Thoracic aorta (tissue), 2 donors: Measurements from ENCODE around the gene SCNM1. TPM values are rescaled to one million over a fixed set of nuclear protein-coding genes. Genes with fewer than 3 reads are reported as not detected.
A peak's percentile ranks its signal among the peaks of the same experiment; 100 is the strongest.

Experiments used
- ATAC-seq: fragments of 150-250 bp; one replicate; pipeline ENCODE4 v1.8.0; 2017; ENCODE audit warnings: low read depth; ENCODE audit not compliant: insufficient number of reproducible peaks, low FRiP score
- DNase-seq: peaks from one replicate; pipeline ENCODE4 v3.0.0-alpha.2; 2020; ENCODE audit warnings: low spot score
- H3K27ac ChIP-seq, 2 donors: fragments of 200-600 bp; sonication (generic); 1 replicate in 1 of 2; 2 replicates in 1 of 2; pipeline ENCODE4 v1.5.1; 2016; ENCODE audit warnings: mild to moderate bottlenecking in 2 of 2, moderate library complexity in 2 of 2
- H3K27me3 ChIP-seq: fragments of 200-600 bp; sonication (generic); replicated peaks from 2 replicates; pipeline ENCODE4 v1.6.0; 2016; ENCODE audit warnings: mild to moderate bottlenecking; ENCODE audit not compliant: insufficient read depth
- H3K36me3 ChIP-seq: fragments of 200-600 bp; sonication (generic); one replicate; pipeline ENCODE4 v1.5.1; 2016
- H3K4me1 ChIP-seq, 2 donors: fragments of 200-600 bp; sonication (generic); 1 replicate in 1 of 2; 2 replicates in 1 of 2; pipeline versions ENCODE4 v1.5.1 to v1.6.0; 2016; ENCODE audit warnings: low read depth in 2 of 2, mild to moderate bottlenecking in 1 of 2; ENCODE audit not compliant: control insufficient read depth in 1 of 2
- H3K4me3 ChIP-seq: fragments of 200-600 bp; sonication (generic); 2 replicates; pipeline ENCODE4 v1.5.1; 2016; ENCODE audit warnings: mild to moderate bottlenecking
- H3K9me3 ChIP-seq: fragments of 200-600 bp; sonication (generic); 2 replicates; pipeline ENCODE4 v1.5.1; 2016
- total RNA-seq, 2 donors: library from RNA; depleted of rRNA; stranded (reverse); fragments of >200 nt; gene quantifications; one replicate each; pipeline versions ENCODE4 v1.1.0 to v1.2.3, GENCODE V29; 2016
- TF ChIP-seq, protein P1 (sequence below): fragments of 200-600 bp; sonication (generic); IDR thresholded peaks from one replicate; pipeline ENCODE4 v1.5.1; 2019; ENCODE audit warnings: antibody characterized with exemption

The SCNM1 gene
- total RNA-seq, 2 donors from 2014 or later, result 19.1 to 27.7 TPM

DNA sequence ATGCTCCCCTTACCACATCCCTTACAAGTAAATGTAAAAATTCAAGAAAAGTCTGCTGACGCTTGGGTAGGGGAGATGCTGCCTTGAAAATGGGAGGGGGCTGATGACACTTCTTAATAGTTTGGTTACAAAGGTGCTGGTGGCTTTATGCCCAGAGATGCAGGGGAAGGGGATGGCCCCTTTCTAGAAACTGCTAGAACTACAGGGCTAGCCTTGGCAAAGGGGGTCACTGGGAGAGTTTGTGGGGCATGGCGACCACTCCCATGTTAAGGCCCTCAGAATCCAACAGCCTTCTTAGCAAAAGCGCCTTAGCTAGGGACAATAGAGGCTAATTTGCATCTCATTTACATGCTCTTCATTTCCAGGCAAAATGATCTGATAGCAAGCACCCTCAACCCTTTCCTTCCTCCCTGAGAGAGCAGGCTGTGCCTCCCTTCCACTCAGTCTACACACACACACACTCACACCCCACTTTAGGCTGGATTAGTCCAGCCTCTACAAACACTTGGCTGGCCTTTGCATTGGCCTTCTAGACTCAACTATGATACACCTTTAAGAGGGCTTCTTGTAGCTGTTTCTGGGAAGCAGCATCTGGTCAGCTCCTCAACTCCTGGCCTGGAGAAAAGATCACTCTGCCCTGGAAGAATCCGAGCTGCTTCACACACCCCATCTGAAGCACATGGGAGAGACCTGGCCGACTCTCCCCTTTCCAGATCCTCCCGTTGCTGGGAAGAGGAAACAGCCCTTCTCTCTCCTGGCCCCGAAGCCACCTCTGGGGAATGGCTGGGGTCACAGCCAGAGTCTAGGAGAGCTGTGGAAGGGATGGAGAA is 21.3 kb upstream of the SCNM1 start:
- Histone ChIP-seq H3K4me1 (peaks cover 11 to 40% of the 10 kb centered on the region in 2 donors), H3K27me3 (no peaks in the 10 kb centered on the region), H3K9me3 (no peaks in the 10 kb centered on the region), H3K4me3 (peak overlapping the region; percentile 86), H3K27ac (peak overlapping the region in 1 of 2 donors; percentile 23), H3K36me3 (no peaks in the 10 kb centered on the region)
- DNase-seq (no peak), ATAC-seq (no peak)
- TF ChIP-seq, protein P1, sequence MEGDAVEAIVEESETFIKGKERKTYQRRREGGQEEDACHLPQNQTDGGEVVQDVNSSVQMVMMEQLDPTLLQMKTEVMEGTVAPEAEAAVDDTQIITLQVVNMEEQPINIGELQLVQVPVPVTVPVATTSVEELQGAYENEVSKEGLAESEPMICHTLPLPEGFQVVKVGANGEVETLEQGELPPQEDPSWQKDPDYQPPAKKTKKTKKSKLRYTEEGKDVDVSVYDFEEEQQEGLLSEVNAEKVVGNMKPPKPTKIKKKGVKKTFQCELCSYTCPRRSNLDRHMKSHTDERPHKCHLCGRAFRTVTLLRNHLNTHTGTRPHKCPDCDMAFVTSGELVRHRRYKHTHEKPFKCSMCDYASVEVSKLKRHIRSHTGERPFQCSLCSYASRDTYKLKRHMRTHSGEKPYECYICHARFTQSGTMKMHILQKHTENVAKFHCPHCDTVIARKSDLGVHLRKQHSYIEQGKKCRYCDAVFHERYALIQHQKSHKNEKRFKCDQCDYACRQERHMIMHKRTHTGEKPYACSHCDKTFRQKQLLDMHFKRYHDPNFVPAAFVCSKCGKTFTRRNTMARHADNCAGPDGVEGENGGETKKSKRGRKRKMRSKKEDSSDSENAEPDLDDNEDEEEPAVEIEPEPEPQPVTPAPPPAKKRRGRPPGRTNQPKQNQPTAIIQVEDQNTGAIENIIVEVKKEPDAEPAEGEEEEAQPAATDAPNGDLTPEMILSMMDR, result no peak

DNA sequence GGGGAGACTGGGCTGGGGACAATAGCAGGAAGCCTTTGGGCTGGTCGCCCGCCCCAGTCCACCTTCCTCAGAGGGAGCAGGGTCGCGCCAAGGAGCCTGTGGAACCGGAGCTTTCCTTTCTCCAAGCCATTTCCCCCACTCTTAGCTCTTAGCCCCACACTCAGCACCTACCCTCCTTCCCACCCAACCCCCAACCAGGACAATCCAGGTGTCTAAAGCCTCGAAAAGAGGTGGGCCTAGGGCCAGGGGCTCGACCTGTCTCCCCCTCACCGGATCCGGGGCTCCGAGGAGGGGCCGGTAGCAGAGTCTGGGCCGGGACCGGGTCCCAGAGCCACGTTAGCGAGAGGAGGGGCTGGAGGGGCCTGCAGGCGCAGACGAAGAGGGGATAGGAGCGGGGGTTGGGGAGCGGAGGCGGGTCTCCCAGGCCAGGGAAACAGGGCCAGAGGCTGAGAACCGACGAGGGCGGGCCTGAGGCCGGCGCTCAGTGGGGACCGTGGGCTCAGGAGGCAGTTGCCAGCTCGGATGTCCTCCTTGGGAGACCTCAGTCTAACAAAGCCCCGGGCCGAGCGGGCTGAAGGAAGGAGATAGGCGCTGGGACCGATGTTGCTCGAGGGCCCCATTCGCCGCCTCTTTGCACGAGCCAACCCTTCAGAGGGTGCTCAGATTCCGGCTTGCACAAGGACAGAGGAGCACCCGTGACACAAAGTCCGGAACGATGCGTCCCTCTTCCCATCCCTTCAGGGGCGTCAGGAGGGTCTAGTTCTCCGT is 20.5 kb upstream of the SCNM1 start:
- Histone ChIP-seq H3K27me3 (no peaks in the 10 kb centered on the region), H3K36me3 (no peaks in the 10 kb centered on the region), H3K4me3 (peak overlapping the region; percentile 86), H3K9me3 (no peaks in the 10 kb centered on the region), H3K4me1 (peaks cover 11 to 40% of the 10 kb centered on the region in 2 donors), H3K27ac (peak overlapping the region; percentile 23 to 52)
- TF ChIP-seq, protein P1, result no peak
- no peak for ATAC-seq
- DNase-seq, result no peak

DNA sequence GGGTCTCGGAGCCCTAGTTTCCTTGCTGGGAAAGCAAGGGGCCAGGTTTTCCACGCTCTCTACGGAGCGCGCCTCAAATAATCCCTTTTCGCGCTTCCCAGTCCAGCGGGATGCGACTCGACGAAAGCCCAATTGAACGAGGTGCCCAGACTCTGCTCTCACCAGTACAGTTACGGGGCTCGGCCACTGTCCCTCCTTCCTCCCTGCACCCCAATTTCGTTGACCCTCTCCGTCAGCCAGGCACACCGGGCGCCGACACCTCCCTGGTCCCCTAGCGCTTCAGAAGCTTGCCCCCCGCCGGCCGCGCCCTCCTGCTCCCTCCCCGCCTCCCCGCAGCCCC is 19.9 kb upstream of the SCNM1 start:
- Histone ChIP-seq H3K27ac (peak overlapping the region in 1 of 2 donors; percentile 26), H3K4me3 (peak overlapping the region; percentile 86), H3K36me3 (no peaks in the 10 kb centered on the region), H3K9me3 (no peaks in the 10 kb centered on the region), H3K4me1 (peaks cover 11 to 40% of the 10 kb centered on the region in 2 donors), H3K27me3 (no peaks in the 10 kb centered on the region)
- TF ChIP-seq, protein P1, result no peak
- ATAC-seq (no peak), DNase-seq (no peak)

DNA sequence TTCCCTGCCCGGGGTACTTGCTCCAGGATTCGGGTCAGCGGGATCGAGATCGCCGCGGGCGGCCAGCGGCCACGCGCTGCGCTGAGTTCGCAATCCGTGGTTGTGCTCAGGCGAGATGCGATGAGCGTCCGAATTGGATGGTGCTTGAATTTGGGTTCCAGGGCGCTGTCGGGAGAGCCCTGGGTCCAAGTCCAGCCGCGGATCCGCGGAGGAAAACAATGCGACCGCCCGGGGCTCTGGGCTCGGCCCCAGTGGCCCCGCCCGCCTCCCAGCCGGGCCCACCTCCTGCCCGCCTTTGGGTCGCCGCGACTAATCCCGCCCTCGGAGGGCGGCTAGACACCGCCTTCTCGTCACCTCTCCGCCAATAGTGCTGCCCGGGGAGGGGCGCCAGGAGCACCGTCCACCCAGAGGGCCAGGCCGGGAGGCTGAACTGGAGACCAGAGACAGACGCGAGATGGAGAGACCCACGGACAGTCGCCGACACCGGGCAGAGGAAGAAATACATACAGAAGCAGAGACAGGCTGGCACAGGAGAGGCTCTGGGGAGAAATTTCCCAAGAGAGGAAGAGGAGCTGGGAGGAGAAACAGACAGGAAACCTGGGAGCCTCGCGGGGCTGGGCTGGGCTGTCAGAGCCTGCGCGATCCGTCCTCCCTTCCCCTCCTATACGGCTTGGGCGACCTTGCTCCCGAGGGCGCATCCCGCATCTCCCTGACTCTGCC is 19.4 kb upstream of the SCNM1 start, which contains the start of gene SEMA6C:
Gene SEMA6C, minus strand, starts transcription at position 220 of the 720 bp plus-strand sequence. CDS start 4,010 bp downstream, outside the sequence.
- ATAC-seq, result peak; percentile 74
- no peaks in the 10 kb centered on the region for H3K9me3 ChIP-seq
- TF ChIP-seq, protein P1, result no peak
- peaks cover 11 to 40% of the 10 kb centered on the region in 2 donors for H3K4me1 ChIP-seq
- no peaks in the 10 kb centered on the region for H3K36me3 ChIP-seq
- peak within 1 kb of the TSS; percentile 66 to 81 for H3K27ac ChIP-seq
- H3K4me3 ChIP-seq, result peak within 1 kb of the TSS; percentile 86
- no peaks in the 10 kb centered on the region for H3K27me3 ChIP-seq
- peak; percentile 78 for DNase-seq
